ENCODE measurements around the gene DOCK1. TPM values are rescaled to one million over a fixed set of nuclear protein-coding genes. Genes with fewer than 3 reads are reported as not detected.
"Not testable (repeated sequence)": the region's sequence is repeated elsewhere in the genome, so short reads cannot be mapped to it uniquely, and the experiment has no call there.

Gene DOCK1
- polyA plus RNA-seq, 1 donor from 2014 or later = 2.7 TPM

GRCh38 chr10:126898460-126898859 is 6.8 kb upstream of the DOCK1 start:
- Histone ChIP-seq H3K9me2 (ENCODE audit: insufficient read depth, low read length) (no peaks in the 10 kb centered on the region), H3K4me3 (ENCODE audit: low read length) (no peak overlapping the region), H3K36me3 (ENCODE audit: insufficient read depth, low read length) (no peaks in the 10 kb centered on the region), H3K27me3 (ENCODE audit: insufficient read depth, low read depth, low read length) (no peaks in the 10 kb centered on the region), H3F3A (ENCODE audit: insufficient read depth, low read length, poor library complexity, severe bottlenecking) (no peaks in the 10 kb centered on the region), H2AFZ (ENCODE audit: low read depth, low read length) (no peak overlapping the region), H3K27ac (ENCODE audit: low read length) (no peak overlapping the region), H3K79me2 (replicated peaks; ENCODE audit: insufficient read depth, low read length) (no peaks in the 10 kb centered on the region), H3K9me3 (ENCODE audit: low read length) (no peaks in the 10 kb centered on the region), H3K9ac (ENCODE audit: low read length) (no peak overlapping the region), H4K20me1 (ENCODE audit: insufficient read depth) (no peaks in the 10 kb centered on the region), H3K4me2 (ENCODE audit: low read length) (no peak overlapping the region)
- TF ChIP-seq TAF1 (IDR thresholded peaks at IDR 0.05; ENCODE audit: low read depth) = no peak
- TF ChIP-seq CTCF (IDR thresholded peaks at IDR 0.05; ENCODE audit: poor library complexity, severe bottlenecking) = no peak
- TF ChIP-seq EP300 (conservative IDR thresholded peaks at IDR 0.05; ENCODE audit: poor library complexity, severe bottlenecking) = no peak
- TF ChIP-seq MXI1 (conservative IDR thresholded peaks at IDR 0.05; ENCODE audit: poor library complexity, severe bottlenecking) = no peak
- no peak for TF ChIP-seq REST (IDR thresholded peaks at IDR 0.05; ENCODE audit: borderline replicate concordance)
- no peak for TF ChIP-seq SMC3 (conservative IDR thresholded peaks at IDR 0.05; ENCODE audit: poor library complexity)
- no peak for TF ChIP-seq POLR2AphosphoS5 (IDR thresholded peaks at IDR 0.05)

GRCh38 chr10:126899529-126899928 is 5.7 kb upstream of the DOCK1 start:
- not testable (repeated sequence) for H3K4me2 ChIP-seq (ENCODE audit: low read length); H3K27me3 ChIP-seq (ENCODE audit: insufficient read depth, low read depth, low read length); H3K79me2 ChIP-seq (replicated peaks; ENCODE audit: insufficient read depth, low read length); H3F3A ChIP-seq (ENCODE audit: insufficient read depth, low read length, poor library complexity, severe bottlenecking); H3K4me3 ChIP-seq (ENCODE audit: low read length); H3K27ac ChIP-seq (ENCODE audit: low read length); H3K9me3 ChIP-seq (ENCODE audit: low read length); H3K9me2 ChIP-seq (ENCODE audit: insufficient read depth, low read length); H3K9ac ChIP-seq (ENCODE audit: low read length); H3K36me3 ChIP-seq (ENCODE audit: insufficient read depth, low read length); H2AFZ ChIP-seq (ENCODE audit: low read depth, low read length); H4K20me1 ChIP-seq (ENCODE audit: insufficient read depth)

- no peaks in the 10 kb centered on the region for H4K20me1 ChIP-seq (ENCODE audit: insufficient read depth)
- H3K4me2 ChIP-seq (ENCODE audit: low read length) = no peak overlapping the region
- no peak overlapping the region for H3K9ac ChIP-seq (ENCODE audit: low read length)
- H3K9me2 ChIP-seq (ENCODE audit: insufficient read depth, low read length) = no peaks in the 10 kb centered on the region
- no peaks in the 10 kb centered on the region for H3F3A ChIP-seq (ENCODE audit: insufficient read depth, low read length, poor library complexity, severe bottlenecking)
- H3K36me3 ChIP-seq (ENCODE audit: insufficient read depth, low read length) = no peaks in the 10 kb centered on the region
- no peak overlapping the region for H2AFZ ChIP-seq (ENCODE audit: low read depth, low read length)
- no peak overlapping the region for H3K27ac ChIP-seq (ENCODE audit: low read length)
- no peaks in the 10 kb centered on the region for H3K9me3 ChIP-seq (ENCODE audit: low read length)
- H3K4me3 ChIP-seq (ENCODE audit: low read length) = no peak overlapping the region
- H3K27me3 ChIP-seq (ENCODE audit: insufficient read depth, low read depth, low read length) = peaks cover 27% of the 10 kb centered on the region
- H3K79me2 ChIP-seq (replicated peaks; ENCODE audit: insufficient read depth, low read length) = no peaks in the 10 kb centered on the region
- no peak for TF ChIP-seq SMC3 (conservative IDR thresholded peaks at IDR 0.05; ENCODE audit: poor library complexity)
- TF ChIP-seq CTCF (IDR thresholded peaks at IDR 0.05; ENCODE audit: poor library complexity, severe bottlenecking) = no peak
- no peak for TF ChIP-seq EP300 (conservative IDR thresholded peaks at IDR 0.05; ENCODE audit: poor library complexity, severe bottlenecking)
- no peak for TF ChIP-seq RAD21 (conservative IDR thresholded peaks at IDR 0.05)
- no peak for TF ChIP-seq POLR2AphosphoS5 (IDR thresholded peaks at IDR 0.05)
- TF ChIP-seq TAF1 (IDR thresholded peaks at IDR 0.05; ENCODE audit: low read depth) = no peak
- TF ChIP-seq EZH2 (IDR thresholded peaks at IDR 0.05; ENCODE audit: borderline replicate concordance, insufficient read depth, low read length, poor library complexity, severe bottlenecking) = no peak
- no peak for TF ChIP-seq REST (IDR thresholded peaks at IDR 0.05; ENCODE audit: borderline replicate concordance)
- TF ChIP-seq MXI1 (conservative IDR thresholded peaks at IDR 0.05; ENCODE audit: poor library complexity, severe bottlenecking) = no peak
Measured at GRCh38 chr10:126902157-126902556, 3.1 kb upstream of the DOCK1 start.

Data from neural cell (in vitro differentiated cells).